Lung (tissue), 12 donors: ENCODE results near the gene FUT9. TPM values are rescaled to one million over a fixed set of nuclear protein-coding genes. Genes with fewer than 3 reads are reported as not detected.
"Not testable (repeated sequence)": the region's sequence is repeated elsewhere in the genome, so short reads cannot be mapped to it uniquely, and the experiment has no call there.

ENCODE experiments used
- ATAC-seq: fragments of 200-7000 bp; cut with Tn5 transposase; one replicate; pipeline ENCODE4 v1.9.1; 2020; ENCODE audit warnings: moderate number of reproducible peaks; ENCODE audit not compliant: insufficient read depth, low FRiP score
- DNase-seq, 3 donors: peaks; one replicate each; pipeline ENCODE4 v3.0.0-alpha.2; 2013 to 2017
- H3K27ac ChIP-seq, 2 donors: one replicate each; pipeline ENCODE4 v1.5.1; 2013; ENCODE audit warnings: mild to moderate bottlenecking in 2 of 2, moderate library complexity in 2 of 2, control low read depth in 1 of 2, inconsistent platforms in 1 of 2, low read depth in 1 of 2, low read length in 1 of 2
- H3K27me3 ChIP-seq, 3 donors: one replicate each; pipeline ENCODE4 v1.5.1; 2013; ENCODE audit warnings: low read length in 2 of 3; ENCODE audit not compliant: control insufficient read depth in 3 of 3, insufficient read depth in 3 of 3
- H3K36me3 ChIP-seq, 4 donors: one replicate each; pipeline ENCODE4 v1.5.1; 2013; ENCODE audit warnings: low read length in 4 of 4, mild to moderate bottlenecking in 1 of 4, moderate library complexity in 1 of 4; ENCODE audit not compliant: control insufficient read depth in 4 of 4, insufficient read depth in 4 of 4
- H3K4me1 ChIP-seq, 5 donors: one replicate each; pipeline ENCODE4 v1.5.1; 2013; ENCODE audit warnings: low read length in 5 of 5, mild to moderate bottlenecking in 2 of 5, moderate library complexity in 1 of 5; ENCODE audit not compliant: control insufficient read depth in 5 of 5, insufficient read depth in 5 of 5
- H3K4me3 ChIP-seq: one replicate; pipeline ENCODE4 v1.5.1; 2013; ENCODE audit warnings: mild to moderate bottlenecking, control low read depth, moderate library complexity
- H3K9ac ChIP-seq, 2 donors: one replicate each; pipeline ENCODE4 v1.5.1; 2013; ENCODE audit warnings: low read length in 2 of 2, control low read depth in 1 of 2; ENCODE audit not compliant: insufficient read depth in 1 of 2
- H3K9me3 ChIP-seq, 4 donors: one replicate each; pipeline ENCODE4 v1.5.1; 2013; ENCODE audit warnings: low read length in 3 of 4, mild to moderate bottlenecking in 1 of 4, moderate library complexity in 1 of 4; ENCODE audit not compliant: control insufficient read depth in 4 of 4, insufficient read depth in 3 of 4
- WGBS, 2 donors: extraction: QIAGEN DNeasy Blood & Tissue Kit; methylation state at CpG; one replicate each; pipeline ENCODE4 v1.1.7; 2013; 5-methylcytosine and 5-hydroxymethylcytosine counted together
- polyA plus RNA-seq, 2 donors: library from polyadenylated mRNA; stranded (reverse); fragments of 200-250 nt; gene quantifications; one replicate each; pipeline ENCODE4 v1.2.1, GENCODE V29; 2013
- total RNA-seq, 2 donors: library from RNA; depleted of rRNA in 1 of 2; stranded (reverse); fragments of >200 nt in 1 of 2; gene quantifications; one replicate each; pipeline ENCODE4 v1.2.1, GENCODE V29; 2014 to 2021
- TF ChIP-seq, protein P1 (sequence below): IDR thresholded peaks from 2 replicates; pipeline ENCODE4 v1.5.1; 2012; ENCODE audit warnings: mild to moderate bottlenecking; ENCODE audit errors: control extremely low read depth, extremely low read depth
- donor health status: control.
- donor health status: control.
- donor health status: Bipolar disorder and iron deficiency.
- donor health status: healthy.
- donor health status: DM: yes; HTN: yes; CAD: no.

Gene FUT9
- total and polyA plus RNA-seq, 4 donors = under 0.01 to 0.14 TPM; not detected in 2

GRCh38 chr6:96257751-96258150 lies 242.0 kb downstream of the FUT9 start:
- DNase-seq (no peak), ATAC-seq (no peak)
- Histone ChIP-seq H3K27me3 (no peaks in the 10 kb centered on the region), H3K9me3 (peaks cover 0 to 3% (median under 1%) of the 10 kb centered on the region in 4 donors), H3K4me3 (no peak overlapping the region), H3K9ac (no peak overlapping the region), H3K4me1 (no peaks in the 10 kb centered on the region), H3K36me3 (no peaks in the 10 kb centered on the region), H3K27ac (no peak overlapping the region)
- TF ChIP-seq, protein P1, sequence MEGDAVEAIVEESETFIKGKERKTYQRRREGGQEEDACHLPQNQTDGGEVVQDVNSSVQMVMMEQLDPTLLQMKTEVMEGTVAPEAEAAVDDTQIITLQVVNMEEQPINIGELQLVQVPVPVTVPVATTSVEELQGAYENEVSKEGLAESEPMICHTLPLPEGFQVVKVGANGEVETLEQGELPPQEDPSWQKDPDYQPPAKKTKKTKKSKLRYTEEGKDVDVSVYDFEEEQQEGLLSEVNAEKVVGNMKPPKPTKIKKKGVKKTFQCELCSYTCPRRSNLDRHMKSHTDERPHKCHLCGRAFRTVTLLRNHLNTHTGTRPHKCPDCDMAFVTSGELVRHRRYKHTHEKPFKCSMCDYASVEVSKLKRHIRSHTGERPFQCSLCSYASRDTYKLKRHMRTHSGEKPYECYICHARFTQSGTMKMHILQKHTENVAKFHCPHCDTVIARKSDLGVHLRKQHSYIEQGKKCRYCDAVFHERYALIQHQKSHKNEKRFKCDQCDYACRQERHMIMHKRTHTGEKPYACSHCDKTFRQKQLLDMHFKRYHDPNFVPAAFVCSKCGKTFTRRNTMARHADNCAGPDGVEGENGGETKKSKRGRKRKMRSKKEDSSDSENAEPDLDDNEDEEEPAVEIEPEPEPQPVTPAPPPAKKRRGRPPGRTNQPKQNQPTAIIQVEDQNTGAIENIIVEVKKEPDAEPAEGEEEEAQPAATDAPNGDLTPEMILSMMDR = no peak
- WGBS, 2 donors = 93 to 95% methylated on average over 1 of the region's 1 CpG

DNA sequence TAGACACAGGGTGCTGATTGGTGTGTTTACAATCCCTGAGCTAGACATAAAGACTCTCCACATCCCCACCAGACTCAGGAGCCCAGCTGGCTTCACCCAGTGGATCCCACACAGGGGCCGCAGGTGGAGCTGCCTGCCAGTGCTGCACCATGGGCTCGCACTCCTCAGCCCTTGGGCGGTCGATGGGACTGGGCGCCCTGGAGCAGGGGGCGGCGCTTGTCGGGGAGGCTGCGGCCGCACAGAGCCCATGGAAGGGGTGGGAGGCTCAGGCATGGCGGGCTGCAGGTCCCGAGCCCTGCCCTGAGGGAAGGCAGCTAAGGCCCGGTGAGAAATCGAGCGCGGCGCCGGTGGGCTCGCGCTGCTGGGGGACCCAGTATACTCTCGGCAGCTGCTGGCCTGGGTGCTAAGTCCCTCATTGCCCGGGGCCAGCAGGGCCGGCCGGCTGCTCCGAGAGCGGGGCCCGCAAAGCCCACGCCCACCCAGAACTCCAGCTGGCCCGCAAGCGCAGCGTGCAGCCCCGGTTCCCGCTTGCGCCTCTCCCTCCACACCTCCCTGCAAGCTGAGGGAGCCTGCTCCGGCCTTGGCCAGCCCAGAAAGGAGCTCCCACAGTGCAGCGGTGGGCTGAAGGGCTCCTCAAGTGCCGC lies 245.1 kb downstream of the FUT9 start:
- not testable (repeated sequence) for H3K4me1 ChIP-seq, H3K9ac ChIP-seq, ATAC-seq, H3K27ac ChIP-seq, H3K36me3 ChIP-seq, H3K27me3 ChIP-seq, H3K9me3 ChIP-seq, DNase-seq, H3K4me3 ChIP-seq
- WGBS, 2 donors = 95% methylated on average over 37 of the region's 37 CpGs
